GM23338 (cell line): Measurements from ENCODE around the gene CELA3B. TPM values are rescaled to one million over a fixed set of nuclear protein-coding genes. Genes with fewer than 3 reads are reported as not detected.
"Not testable (repeated sequence)": the region's sequence is repeated elsewhere in the genome, so short reads cannot be mapped to it uniquely, and the experiment has no call there.

Experiments
- ATAC-seq: fragments of 200-7000 bp; cut with Tn5 transposase; 3 replicates; pipeline ENCODE4 v1.9.1; 2020
- DNase-seq: peaks from one replicate; pipeline ENCODE4 v3.0.0-alpha.2; 2015; ENCODE audit warnings: low spot score
- H2AFZ ChIP-seq: fragments of 200-600 bp; sonication (generic); 2 replicates; pipeline ENCODE4 v1.8.0; 2016; ENCODE audit warnings: antibody characterized with exemption, mild to moderate bottlenecking, moderate library complexity
- H3F3A ChIP-seq: fragments of 200-600 bp; sonication (generic); replicated peaks from 2 replicates; pipeline ENCODE4 v1.8.0; 2017; ENCODE audit warnings: antibody characterized with exemption, mixed run types, low read depth
- H3K27ac ChIP-seq: fragments of 200-600 bp; sonication (generic); 2 replicates; pipeline ENCODE4 v1.6.1; 2016; ENCODE audit warnings: low read depth
- H3K27me3 ChIP-seq: fragments of 200-600 bp; sonication (generic); 2 replicates; pipeline ENCODE4 v1.8.0; 2016; ENCODE audit warnings: mild to moderate bottlenecking, mixed run types, moderate library complexity; ENCODE audit not compliant: insufficient read depth
- H3K36me3 ChIP-seq: fragments of 200-600 bp; sonication (generic); 2 replicates; pipeline ENCODE4 v1.8.0; 2016; ENCODE audit warnings: mild to moderate bottlenecking; ENCODE audit not compliant: insufficient read depth
- H3K4me1 ChIP-seq: fragments of 200-600 bp; sonication (generic); 2 replicates; pipeline ENCODE4 v1.8.0; 2016; ENCODE audit warnings: mild to moderate bottlenecking, moderate library complexity; ENCODE audit not compliant: insufficient read depth
- H3K4me2 ChIP-seq: fragments of 200-600 bp; sonication (generic); 2 replicates; pipeline ENCODE4 v1.7.1; 2017; ENCODE audit warnings: mixed run types
- H3K4me3 ChIP-seq: fragments of 200-600 bp; sonication (generic); 2 replicates; pipeline ENCODE4 v1.6.1; 2016; ENCODE audit warnings: mixed run types
- H3K79me2 ChIP-seq: fragments of 200-600 bp; sonication (generic); replicated peaks from 2 replicates; pipeline ENCODE4 v1.8.0; 2017; ENCODE audit warnings: mild to moderate bottlenecking; ENCODE audit not compliant: insufficient read depth
- H3K9me2 ChIP-seq: fragments of 200-600 bp; sonication (generic); 2 replicates; pipeline ENCODE4 v1.8.0; 2017; ENCODE audit not compliant: insufficient read depth
- H4K20me1 ChIP-seq: fragments of 200-600 bp; sonication (generic); replicated peaks from 2 replicates; pipeline ENCODE4 v1.8.0; 2017; ENCODE audit warnings: mild to moderate bottlenecking; ENCODE audit not compliant: insufficient read depth
- H3K27ac Mint-ChIP-seq: 2 replicates; pipeline ENCODE4 v1.8.0; 2020; ENCODE audit warnings: inconsistent platforms, mild to moderate bottlenecking, moderate library complexity, mixed read lengths
- H3K27me3 Mint-ChIP-seq: 3 replicates; pipeline ENCODE4 v1.8.0; 2022; ENCODE audit warnings: low read depth, mild to moderate bottlenecking, moderate library complexity, mixed read lengths, inconsistent platforms; ENCODE audit not compliant: insufficient read depth, poor library complexity
- H3K36me3 Mint-ChIP-seq: 3 replicates; pipeline ENCODE4 v1.8.0; 2021; ENCODE audit warnings: low read depth, mild to moderate bottlenecking, inconsistent platforms, moderate library complexity, mixed read lengths
- H3K4me1 Mint-ChIP-seq: 3 replicates; pipeline ENCODE4 v1.8.0; 2020; ENCODE audit warnings: mild to moderate bottlenecking, inconsistent platforms, mixed read lengths
- H3K4me3 Mint-ChIP-seq: 3 replicates; pipeline ENCODE4 v1.8.0; 2021; ENCODE audit warnings: moderate library complexity, mild to moderate bottlenecking, inconsistent platforms, mixed read lengths
- H3K9me3 Mint-ChIP-seq: 3 replicates; pipeline ENCODE4 v1.8.0; 2020; ENCODE audit warnings: moderate library complexity, mild to moderate bottlenecking, inconsistent platforms, mixed read lengths
- CREB1 ChIP-seq: fragments of 250-450 bp; sonication (Bioruptor Pico); IDR thresholded peaks from 2 replicates; pipeline ENCODE4 v1.5.0; 2020; ENCODE audit warnings: low read depth, mild to moderate bottlenecking, moderate library complexity
- POLR2AphosphoS5 ChIP-seq: IDR thresholded peaks from 2 replicates; pipeline ENCODE4 v1.6.1; 2016; ENCODE audit warnings: antibody characterized with exemption, low read depth
- polyA plus RNA-seq: library from polyadenylated mRNA; unstranded; fragments of >200 nt; fragmentation: Nextera tagmentation; extraction: Ambion mirVana; gene quantifications from 2 replicates; pipeline ENCODE4 v1.2.1, GENCODE V29; 2016
- total RNA-seq: library from RNA; depleted of rRNA; stranded (reverse); fragments of >200 nt; shearing (Covaris generic); gene quantifications from 2 replicates; pipeline ENCODE4 v1.2.3, GENCODE V29; 2014
- TF ChIP-seq, protein P1 (sequence below): fragments of 250-450 bp; sonication (Bioruptor Pico); IDR thresholded peaks from 2 replicates; pipeline ENCODE4 v1.5.0; 2020; ENCODE audit warnings: mild to moderate bottlenecking, moderate library complexity

Gene CELA3B
- total and polyA plus RNA-seq, 2 experiments from 2014 or later = not detected

DNA sequence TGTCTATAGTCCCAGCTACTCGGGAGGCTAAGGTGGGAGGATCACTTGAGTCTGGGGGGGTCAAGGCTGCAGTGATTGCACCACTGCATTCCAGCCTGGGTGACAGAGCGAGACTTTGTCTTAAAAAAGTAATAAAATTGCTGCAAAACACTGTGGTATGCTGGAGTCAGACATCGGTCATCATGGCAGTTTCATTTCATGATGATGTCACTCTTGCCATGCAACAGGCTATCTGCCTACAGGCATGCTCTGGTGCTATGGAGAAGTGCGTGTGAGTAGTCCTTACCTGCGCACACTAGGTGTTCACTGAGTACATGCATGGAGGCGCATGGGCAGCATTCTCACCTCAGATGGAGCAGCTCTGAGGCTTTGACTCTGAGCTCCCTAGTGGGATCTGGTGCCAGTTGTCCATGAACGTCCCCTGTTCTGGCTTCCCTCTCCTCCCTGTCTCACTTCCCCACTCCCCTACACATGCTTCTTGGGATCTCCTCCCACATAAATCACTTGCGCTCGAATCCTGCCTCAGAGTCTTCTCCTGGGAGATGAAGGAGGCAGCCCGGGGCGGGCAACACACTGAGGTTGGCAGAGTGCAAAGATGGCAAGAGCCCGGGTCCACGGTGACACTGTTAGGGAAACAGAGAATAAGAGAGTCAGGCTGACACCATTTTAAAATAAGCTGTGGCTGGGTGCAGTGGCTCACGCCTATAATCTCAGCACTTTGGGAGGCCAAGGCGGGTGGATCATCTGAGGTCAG, 10.4 kb upstream of the CELA3B start:
- Histone ChIP-seq H3K4me2 (no peak overlapping the region), H3K27ac (no peak overlapping the region), H3K4me1 (peaks cover 6% of the 10 kb centered on the region; the same call in 1 of the 2 replicates), H3K9me2 (no peaks in the 10 kb centered on the region), H3K27me3 (no peaks in the 10 kb centered on the region), H2AFZ (no peak overlapping the region; the same call in 1 of the 2 replicates), H3K4me3 (no peak overlapping the region), H3F3A (no peaks in the 10 kb centered on the region), H4K20me1 (no peaks in the 10 kb centered on the region), H3K79me2 (no peaks in the 10 kb centered on the region), H3K36me3 (no peaks in the 10 kb centered on the region)
- Mint-ChIP-seq H3K36me3 (no peaks in the 10 kb centered on the region), H3K4me1 (peaks cover 13% of the 10 kb centered on the region), H3K27me3 (peaks cover 4% of the 10 kb centered on the region), H3K4me3 (no peak overlapping the region), H3K9me3 (no peaks in the 10 kb centered on the region; the same call in 2 of the 3 replicates), H3K27ac (no peak overlapping the region; the same call in 1 of the 2 replicates)
- TF ChIP-seq POLR2AphosphoS5 (no peak), CREB1 (CRISPR knock-in tag) (no peak)
- TF ChIP-seq, protein P1, sequence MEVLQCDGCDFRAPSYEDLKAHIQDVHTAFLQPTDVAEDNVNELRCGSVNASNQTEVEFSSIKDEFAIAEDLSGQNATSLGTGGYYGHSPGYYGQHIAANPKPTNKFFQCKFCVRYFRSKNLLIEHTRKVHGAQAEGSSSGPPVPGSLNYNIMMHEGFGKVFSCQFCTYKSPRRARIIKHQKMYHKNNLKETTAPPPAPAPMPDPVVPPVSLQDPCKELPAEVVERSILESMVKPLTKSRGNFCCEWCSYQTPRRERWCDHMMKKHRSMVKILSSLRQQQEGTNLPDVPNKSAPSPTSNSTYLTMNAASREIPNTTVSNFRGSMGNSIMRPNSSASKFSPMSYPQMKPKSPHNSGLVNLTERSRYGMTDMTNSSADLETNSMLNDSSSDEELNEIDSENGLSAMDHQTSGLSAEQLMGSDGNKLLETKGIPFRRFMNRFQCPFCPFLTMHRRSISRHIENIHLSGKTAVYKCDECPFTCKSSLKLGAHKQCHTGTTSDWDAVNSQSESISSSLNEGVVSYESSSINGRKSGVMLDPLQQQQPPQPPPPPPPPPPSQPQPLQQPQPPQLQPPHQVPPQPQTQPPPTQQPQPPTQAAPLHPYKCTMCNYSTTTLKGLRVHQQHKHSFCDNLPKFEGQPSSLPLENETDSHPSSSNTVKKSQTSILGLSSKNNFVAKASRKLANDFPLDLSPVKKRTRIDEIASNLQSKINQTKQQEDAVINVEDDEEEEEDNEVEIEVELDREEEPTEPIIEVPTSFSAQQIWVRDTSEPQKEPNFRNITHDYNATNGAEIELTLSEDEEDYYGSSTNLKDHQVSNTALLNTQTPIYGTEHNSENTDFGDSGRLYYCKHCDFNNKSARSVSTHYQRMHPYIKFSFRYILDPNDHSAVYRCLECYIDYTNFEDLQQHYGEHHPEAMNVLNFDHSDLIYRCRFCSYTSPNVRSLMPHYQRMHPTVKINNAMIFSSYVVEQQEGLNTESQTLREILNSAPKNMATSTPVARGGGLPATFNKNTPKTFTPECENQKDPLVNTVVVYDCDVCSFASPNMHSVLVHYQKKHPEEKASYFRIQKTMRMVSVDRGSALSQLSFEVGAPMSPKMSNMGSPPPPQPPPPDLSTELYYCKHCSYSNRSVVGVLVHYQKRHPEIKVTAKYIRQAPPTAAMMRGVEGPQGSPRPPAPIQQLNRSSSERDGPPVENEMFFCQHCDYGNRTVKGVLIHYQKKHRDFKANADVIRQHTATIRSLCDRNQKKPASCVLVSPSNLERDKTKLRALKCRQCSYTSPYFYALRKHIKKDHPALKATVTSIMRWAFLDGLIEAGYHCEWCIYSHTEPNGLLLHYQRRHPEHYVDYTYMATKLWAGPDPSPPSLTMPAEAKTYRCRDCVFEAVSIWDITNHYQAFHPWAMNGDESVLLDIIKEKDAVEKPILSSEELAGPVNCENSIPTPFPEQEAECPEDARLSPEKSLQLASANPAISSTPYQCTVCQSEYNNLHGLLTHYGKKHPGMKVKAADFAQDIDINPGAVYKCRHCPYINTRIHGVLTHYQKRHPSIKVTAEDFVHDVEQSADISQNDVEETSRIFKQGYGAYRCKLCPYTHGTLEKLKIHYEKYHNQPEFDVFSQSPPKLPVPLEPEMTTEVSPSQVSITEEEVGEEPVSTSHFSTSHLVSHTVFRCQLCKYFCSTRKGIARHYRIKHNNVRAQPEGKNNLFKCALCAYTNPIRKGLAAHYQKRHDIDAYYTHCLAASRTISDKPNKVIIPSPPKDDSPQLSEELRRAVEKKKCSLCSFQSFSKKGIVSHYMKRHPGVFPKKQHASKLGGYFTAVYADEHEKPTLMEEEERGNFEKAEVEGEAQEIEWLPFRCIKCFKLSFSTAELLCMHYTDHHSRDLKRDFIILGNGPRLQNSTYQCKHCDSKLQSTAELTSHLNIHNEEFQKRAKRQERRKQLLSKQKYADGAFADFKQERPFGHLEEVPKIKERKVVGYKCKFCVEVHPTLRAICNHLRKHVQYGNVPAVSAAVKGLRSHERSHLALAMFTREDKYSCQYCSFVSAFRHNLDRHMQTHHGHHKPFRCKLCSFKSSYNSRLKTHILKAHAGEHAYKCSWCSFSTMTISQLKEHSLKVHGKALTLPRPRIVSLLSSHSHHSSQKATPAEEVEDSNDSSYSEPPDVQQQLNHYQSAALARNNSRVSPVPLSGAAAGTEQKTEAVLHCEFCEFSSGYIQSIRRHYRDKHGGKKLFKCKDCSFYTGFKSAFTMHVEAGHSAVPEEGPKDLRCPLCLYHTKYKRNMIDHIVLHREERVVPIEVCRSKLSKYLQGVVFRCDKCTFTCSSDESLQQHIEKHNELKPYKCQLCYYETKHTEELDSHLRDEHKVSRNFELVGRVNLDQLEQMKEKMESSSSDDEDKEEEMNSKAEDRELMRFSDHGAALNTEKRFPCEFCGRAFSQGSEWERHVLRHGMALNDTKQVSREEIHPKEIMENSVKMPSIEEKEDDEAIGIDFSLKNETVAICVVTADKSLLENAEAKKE = no peak
- no peak for ATAC-seq
- DNase-seq = no peak

DNA sequence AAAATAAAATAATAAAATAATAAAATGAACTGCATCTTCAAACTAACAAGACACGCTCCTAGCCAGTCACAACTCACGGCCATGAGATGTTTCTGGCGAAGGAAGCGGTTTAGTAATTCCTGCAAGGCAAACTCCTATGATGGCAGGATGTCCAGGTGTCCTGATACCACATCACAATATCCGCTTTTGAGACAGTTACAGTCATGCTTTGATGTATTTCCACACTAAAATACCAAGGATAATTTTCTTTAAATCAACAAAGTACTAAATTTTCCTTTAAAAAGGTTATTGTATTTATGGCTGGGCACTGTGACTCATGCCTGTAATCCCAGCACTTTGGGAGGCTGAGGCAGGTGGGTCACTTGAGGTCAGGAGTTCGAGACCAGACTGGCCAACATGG, 9.6 kb upstream of the CELA3B start:
- H3K27ac ChIP-seq, H3K36me3 ChIP-seq, H3K4me1 ChIP-seq, H3F3A ChIP-seq, H3K9me3 Mint-ChIP-seq, H4K20me1 ChIP-seq, H3K4me3 ChIP-seq, H3K36me3 Mint-ChIP-seq, H2AFZ ChIP-seq, H3K79me2 ChIP-seq, H3K4me3 Mint-ChIP-seq, DNase-seq, H3K27ac Mint-ChIP-seq, H3K9me2 ChIP-seq, ATAC-seq, H3K27me3 Mint-ChIP-seq, H3K27me3 ChIP-seq, H3K4me2 ChIP-seq: not testable (repeated sequence)
- peaks cover 13% of the 10 kb centered on the region for H3K4me1 Mint-ChIP-seq

DNA sequence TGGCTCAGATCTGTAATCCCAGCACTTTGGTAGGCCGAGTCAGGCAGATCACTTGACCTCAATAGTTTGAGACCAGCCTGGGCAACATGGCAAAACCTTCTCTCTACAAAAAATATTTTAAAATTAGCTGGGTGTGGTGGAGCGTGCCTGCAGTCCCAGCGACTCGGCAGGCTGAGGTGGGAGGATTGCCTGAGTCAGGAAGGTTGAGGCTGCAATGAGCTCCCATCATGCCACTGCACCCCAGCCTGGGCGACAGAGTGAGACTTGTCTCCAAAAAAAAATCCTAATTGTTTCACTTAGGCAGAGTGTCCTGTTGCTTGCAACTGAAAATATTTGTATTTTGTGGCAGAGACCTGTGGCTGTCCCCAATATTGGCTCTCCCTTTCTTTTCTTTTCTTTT, 7.8 kb upstream of the CELA3B start:
- H2AFZ ChIP-seq, H3K79me2 ChIP-seq, H3K27me3 Mint-ChIP-seq, H3K4me3 ChIP-seq, H3K9me3 Mint-ChIP-seq, H3K27ac ChIP-seq, H3K4me3 Mint-ChIP-seq, H3K27me3 ChIP-seq, DNase-seq, H3K9me2 ChIP-seq, H3K4me1 Mint-ChIP-seq, ATAC-seq, H4K20me1 ChIP-seq, H3K36me3 Mint-ChIP-seq, H3K4me1 ChIP-seq, H3K4me2 ChIP-seq, H3F3A ChIP-seq, H3K27ac Mint-ChIP-seq, H3K36me3 ChIP-seq: not testable (repeated sequence)

DNA sequence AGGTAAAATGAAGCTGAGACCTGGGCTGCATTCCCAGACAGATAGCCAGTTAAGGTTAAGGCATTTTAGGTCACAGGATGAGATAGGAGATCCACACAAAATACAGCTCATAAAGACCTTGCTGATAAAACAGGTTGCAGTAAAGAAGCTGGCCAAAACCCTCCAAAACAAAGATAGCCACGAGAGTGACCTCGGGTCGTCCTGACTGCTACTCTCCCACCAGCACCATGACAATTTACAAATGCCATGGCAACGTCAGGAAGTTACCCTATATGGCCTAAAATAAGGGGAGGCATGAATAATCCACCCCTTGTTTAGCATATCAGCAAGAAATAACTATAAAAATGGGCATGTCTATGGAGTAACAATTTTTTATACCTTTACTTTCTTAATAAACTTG, 6.3 kb upstream of the CELA3B start:
- H3F3A ChIP-seq, H3K9me2 ChIP-seq, H2AFZ ChIP-seq, H3K4me3 ChIP-seq, DNase-seq, H3K4me1 ChIP-seq, H4K20me1 ChIP-seq, H3K4me3 Mint-ChIP-seq, H3K9me3 Mint-ChIP-seq, H3K79me2 ChIP-seq, H3K4me1 Mint-ChIP-seq, H3K36me3 Mint-ChIP-seq, H3K36me3 ChIP-seq, H3K27me3 ChIP-seq, H3K27ac Mint-ChIP-seq, H3K4me2 ChIP-seq, H3K27me3 Mint-ChIP-seq, ATAC-seq, H3K27ac ChIP-seq: not testable (repeated sequence)
